ENCODE data around the gene HECA. TPM values are rescaled to one million over a fixed set of nuclear protein-coding genes. Genes with fewer than 3 reads are reported as not detected.
"Not testable (repeated sequence)": the region's sequence is repeated elsewhere in the genome, so short reads cannot be mapped to it uniquely, and the experiment has no call there.

The HECA gene
- total RNA-seq, 8 experiments from 2014 or later = 7.5 to 22.9 (median 12.7) TPM

GRCh38 chr6:139124887-139125672 is 9.8 kb upstream of the HECA start:
- in situ Hi-C loops (cut with MboI; ENCODE audit: low pct_unique_long_range_greater_than_20kb in 2 of 9, low sequenced_read_pairs in 9 of 9, unreplicated experiment in 9 of 9) = loop anchor here in 1 of 9 experiments (10.0 kb wide), 1 partner anchor 240 kb away; no protein-coding TSS in a partner anchor

GRCh38 chr6:139126255-139126654 is 8.6 kb upstream of the HECA start:
- Histone ChIP-seq H3K27ac (no peak overlapping the region), H3K4me1 (replicated peaks in 1 of 2) (no peaks in the 10 kb centered on the region), H3K4me3 (no peak overlapping the region)
- WGBS, 10 experiments = 33 to 100% (median 87%) methylated on average over 1 to 3 of the region's 3 CpGs; no CpG with 5 or more reads in 4 of the 10 experiments
- peak in 2 of 8 experiments; percentile 34 to 49 for ATAC-seq (replicated peaks in 6 of 8)
- in situ Hi-C loops (cut with MboI; ENCODE audit: low pct_unique_long_range_greater_than_20kb in 2 of 9, low sequenced_read_pairs in 9 of 9, unreplicated experiment in 9 of 9) = loop anchor here in 1 of 9 experiments (10.0 kb wide), 1 partner anchor 239 kb away; no protein-coding TSS in a partner anchor

More at GRCh38 chr6:139124887-139125672, 9.8 kb upstream of the HECA start:
- 44 to 93% (median 67%) methylated on average over 3 to 7 of the region's 8 CpGs for WGBS, 10 experiments
- H3K4me3 ChIP-seq = no peak overlapping the region
- H3K4me1 ChIP-seq (replicated peaks in 1 of 2) = no peaks in the 10 kb centered on the region
- ATAC-seq (replicated peaks in 6 of 8) = peak in 4 of 8 experiments; percentile 49 to 100 (median 98)
- no peak overlapping the region for H3K27ac ChIP-seq

GRCh38 chr6:139126931-139127330 is 7.9 kb upstream of the HECA start:
- WGBS, 10 experiments = 72 to 100% (median 82%) methylated on average over 1 to 4 of the region's 4 CpGs; no CpG with 5 or more reads in 1 of the 10 experiments
- Histone ChIP-seq H3K27ac (no peak overlapping the region), H3K4me1 (replicated peaks in 1 of 2) (no peaks in the 10 kb centered on the region), H3K4me3 (no peak overlapping the region)
- ATAC-seq (replicated peaks in 6 of 8) = no peak
- in situ Hi-C loops (cut with MboI; ENCODE audit: low pct_unique_long_range_greater_than_20kb in 2 of 9, low sequenced_read_pairs in 9 of 9, unreplicated experiment in 9 of 9) = loop anchor here in 1 of 9 experiments (10.0 kb wide), 1 partner anchor 238 kb away; no protein-coding TSS in a partner anchor

- in situ Hi-C loops (cut with MboI; ENCODE audit: low pct_unique_long_range_greater_than_20kb in 2 of 9, low sequenced_read_pairs in 9 of 9, unreplicated experiment in 9 of 9) = loop anchor here in 1 of 9 experiments (10.0 kb wide), 1 partner anchor 236 kb away; no protein-coding TSS in a partner anchor
- H3K27ac ChIP-seq = no peak overlapping the region
- WGBS, 10 experiments = 0 to 100% (median 88%) methylated on average over 1 of the region's 1 CpG; no CpG with 5 or more reads in 6 of the 10 experiments
Measured at GRCh38 chr6:139129284-139129683, 5.6 kb upstream of the HECA start.

GRCh38 chr6:139131736-139132280 is 3.1 kb upstream of the HECA start:
- WGBS, 10 experiments = 43 to 95% (median 81%) methylated on average over 3 to 6 of the region's 6 CpGs; no CpG with 5 or more reads in 1 of the 10 experiments
- H3K4me3 ChIP-seq = no peak overlapping the region
- ATAC-seq (replicated peaks in 6 of 8) = no peak
- in situ Hi-C loops (cut with MboI; ENCODE audit: low pct_unique_long_range_greater_than_20kb in 2 of 9, low sequenced_read_pairs in 9 of 9, unreplicated experiment in 9 of 9) = no loop called here
- H3K4me1 ChIP-seq (replicated peaks in 1 of 2) = peaks cover 0 to 6% of the 10 kb centered on the region in 2 donors
- H3K27ac ChIP-seq = no peak overlapping the region

More at GRCh38 chr6:139129284-139129683, 5.6 kb upstream of the HECA start:
- no peak for ATAC-seq (replicated peaks in 6 of 8)
- H3K4me1 ChIP-seq (replicated peaks in 1 of 2) = no peaks in the 10 kb centered on the region
- no peak overlapping the region for H3K4me3 ChIP-seq

GRCh38 chr6:139133262-139134063 is 1.4 kb upstream of the HECA start:
- Histone ChIP-seq H3K27ac (no peak overlapping the region), H3K4me1 (replicated peaks in 1 of 2) (peaks cover 0 to 10% of the 10 kb centered on the region in 2 donors)
- in situ Hi-C loops (cut with MboI; ENCODE audit: low pct_unique_long_range_greater_than_20kb in 2 of 9, low sequenced_read_pairs in 9 of 9, unreplicated experiment in 9 of 9) = no loop called here

GRCh38 chr6:139134064-139134395 is 850 bp upstream of the HECA start:
- Histone ChIP-seq H3K27ac (no peak overlapping the region), H3K4me3 (no peak overlapping the region), H3K4me1 (replicated peaks in 1 of 2) (peaks cover 0 to 10% of the 10 kb centered on the region in 2 donors)
- no peak for ATAC-seq (replicated peaks in 6 of 8)
- in situ Hi-C loops (cut with MboI; ENCODE audit: low pct_unique_long_range_greater_than_20kb in 2 of 9, low sequenced_read_pairs in 9 of 9, unreplicated experiment in 9 of 9) = no loop called here

More at GRCh38 chr6:139133262-139134063, 1.4 kb upstream of the HECA start:
- no peak for ATAC-seq (replicated peaks in 6 of 8)
- 27 to 96% (median 83%) methylated on average over 2 to 8 of the region's 11 CpGs; no CpG with 5 or more reads in 1 of the 10 experiments for WGBS, 10 experiments
- no peak overlapping the region for H3K4me3 ChIP-seq

GRCh38 chr6:139135578-139136545 is 982 bp downstream of the HECA start:
- Histone ChIP-seq H3K27ac (peak overlapping the region; percentile 50 to 57), H3K4me3 (peak overlapping the region; percentile 73 to 89 (median 81)), H3K4me1 (replicated peaks in 1 of 2) (peaks cover 0 to 10% of the 10 kb centered on the region in 2 donors)
- peak; percentile 33 to 53 (median 48) for ATAC-seq (replicated peaks in 6 of 8)
- WGBS, 10 experiments = 0 to 21% (median 6%) methylated on average over 4 to 17 of the region's 76 CpGs
- in situ Hi-C loops (cut with MboI; ENCODE audit: low pct_unique_long_range_greater_than_20kb in 2 of 9, low sequenced_read_pairs in 9 of 9, unreplicated experiment in 9 of 9) = no loop called here

- Histone ChIP-seq H3K4me3 (no peak overlapping the region), H3K27ac (no peak overlapping the region), H3K4me1 (replicated peaks in 1 of 2) (peaks cover 0 to 10% of the 10 kb centered on the region in 2 donors)
- in situ Hi-C loops (cut with MboI; ENCODE audit: low pct_unique_long_range_greater_than_20kb in 2 of 9, low sequenced_read_pairs in 9 of 9, unreplicated experiment in 9 of 9) = no loop called here
- WGBS, 10 experiments = 78 to 100% (median 93%) methylated on average over 1 to 2 of the region's 2 CpGs; no CpG with 5 or more reads in 4 of the 10 experiments
- ATAC-seq (replicated peaks in 6 of 8) = no peak
Measured at GRCh38 chr6:139137706-139138105, 2.8 kb downstream of the HECA start.

GRCh38 chr6:139140854-139141253 is 6.0 kb downstream of the HECA start:
- peaks cover 0 to 10% of the 10 kb centered on the region in 2 donors for H3K4me1 ChIP-seq (replicated peaks in 1 of 2)
- 87 to 100% (median 95%) methylated on average over 1 to 10 of the region's 12 CpGs; no CpG with 5 or more reads in 1 of the 10 experiments for WGBS, 10 experiments
- in situ Hi-C loops (cut with MboI; ENCODE audit: low pct_unique_long_range_greater_than_20kb in 2 of 9, low sequenced_read_pairs in 9 of 9, unreplicated experiment in 9 of 9); H3K27ac ChIP-seq; ATAC-seq (replicated peaks in 6 of 8); H3K4me3 ChIP-seq: not testable (repeated sequence)

GRCh38 chr6:139142262-139142661 is 7.4 kb downstream of the HECA start:
- in situ Hi-C loops (cut with MboI; ENCODE audit: low pct_unique_long_range_greater_than_20kb in 2 of 9, low sequenced_read_pairs in 9 of 9, unreplicated experiment in 9 of 9) = no loop called here
- Histone ChIP-seq H3K4me1 (replicated peaks in 1 of 2) (no peaks in the 10 kb centered on the region), H3K4me3 (no peak overlapping the region), H3K27ac (no peak overlapping the region)
- no peak for ATAC-seq (replicated peaks in 6 of 8)
- 73 to 100% (median 100%) methylated on average over 1 to 3 of the region's 3 CpGs; no CpG with 5 or more reads in 3 of the 10 experiments for WGBS, 10 experiments

- no peak for ATAC-seq (replicated peaks in 6 of 8)
- Histone ChIP-seq H3K4me3 (no peak overlapping the region), H3K27ac (no peak overlapping the region), H3K4me1 (replicated peaks in 1 of 2) (no peaks in the 10 kb centered on the region)
- in situ Hi-C loops (cut with MboI; ENCODE audit: low pct_unique_long_range_greater_than_20kb in 2 of 9, low sequenced_read_pairs in 9 of 9, unreplicated experiment in 9 of 9) = no loop called here
- WGBS, 10 experiments = 89 to 100% (median 94%) methylated on average over 1 to 3 of the region's 3 CpGs; no CpG with 5 or more reads in 1 of the 10 experiments
Measured at GRCh38 chr6:139143111-139143510, 8.2 kb downstream of the HECA start.
